ENCODE data around the gene MIF. TPM values are rescaled to one million over a fixed set of nuclear protein-coding genes. Genes with fewer than 3 reads are reported as not detected.
A peak's percentile ranks its signal among the peaks of the same experiment; 100 is the strongest.
"Not testable (repeated sequence)": the region's sequence is repeated elsewhere in the genome, so short reads cannot be mapped to it uniquely, and the experiment has no call there.

MIF gene
- total RNA-seq, 2 experiments from 2014 or later, result 716 to 730 TPM

DNA sequence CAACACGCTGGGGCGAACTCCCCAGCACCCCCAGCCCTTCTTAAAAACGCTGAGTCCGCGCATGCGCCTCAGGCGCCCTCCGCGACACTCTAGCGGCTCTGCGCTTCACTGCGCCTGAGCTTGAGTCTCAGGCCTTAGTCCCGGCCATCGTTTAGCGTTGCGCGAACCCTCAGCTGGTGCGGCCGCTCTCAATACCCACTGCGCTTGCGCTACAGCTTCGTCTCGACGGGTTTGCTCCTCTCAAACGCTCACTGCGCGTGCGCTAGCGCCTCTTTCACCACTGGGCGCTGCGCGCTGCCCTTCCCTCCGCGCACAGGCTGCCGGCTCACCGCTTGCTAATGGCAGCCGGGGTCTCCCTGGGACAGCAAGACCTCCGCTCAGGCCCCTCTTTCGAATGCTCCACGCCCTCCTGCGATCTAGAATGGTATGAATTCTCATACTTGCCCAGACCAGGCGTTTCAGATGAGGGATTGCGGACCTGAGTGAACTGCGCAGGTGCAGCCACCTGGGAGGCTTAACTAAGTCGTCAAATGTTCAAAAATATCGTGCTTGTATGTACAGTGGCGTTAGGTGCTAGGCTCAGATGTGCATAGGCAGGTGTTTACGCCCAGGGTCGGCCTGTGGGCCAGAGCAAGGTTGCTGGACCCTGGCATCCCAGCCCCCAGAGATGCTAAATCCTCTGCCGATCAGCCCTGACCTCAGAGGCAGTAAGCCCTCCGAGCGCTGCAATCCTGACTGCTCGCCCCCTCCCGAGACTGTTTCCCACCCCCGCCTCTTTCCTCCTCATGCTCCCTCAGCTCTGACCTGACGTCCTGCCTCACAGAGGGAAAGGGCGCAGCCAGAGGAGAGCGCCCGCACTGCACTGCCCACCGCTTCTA lies 36.3 kb upstream of the MIF start, which contains the start of gene SLC2A11:
SLC2A11 (plus strand) TSS at position 270 of the 878 bp plus-strand sequence; CDS start at position 395, 125 bp downstream.
- H3K36me3 Mint-ChIP-seq (ENCODE audit: low read depth), result no peaks in the 10 kb centered on the region
- peak; percentile 96 for DNase-seq
- CTCF ChIA-PET, result interaction anchor here (0.7 to 3.0 kb wide), 17 partner anchors 8 to 298 kb away, joined by 3 to 28 read pairs (median 5); partner anchors contain the start of gene MIF
- H3K4me3 Mint-ChIP-seq, result peak within 1 kb of the TSS; percentile 91
- POLR2A ChIA-PET, result interaction anchor here (1.0 kb wide), 2 partner anchors 37 to 56 kb away, joined by 5 to 8 read pairs; partner anchors contain the start of gene MIF
- no peaks in the 10 kb centered on the region for H3K9me3 Mint-ChIP-seq
- H3K27ac Mint-ChIP-seq, result peak within 1 kb of the TSS; percentile 93
- peaks cover 6% of the 10 kb centered on the region for H3K27me3 Mint-ChIP-seq
- peaks cover 26% of the 10 kb centered on the region for H3K4me1 Mint-ChIP-seq

DNA sequence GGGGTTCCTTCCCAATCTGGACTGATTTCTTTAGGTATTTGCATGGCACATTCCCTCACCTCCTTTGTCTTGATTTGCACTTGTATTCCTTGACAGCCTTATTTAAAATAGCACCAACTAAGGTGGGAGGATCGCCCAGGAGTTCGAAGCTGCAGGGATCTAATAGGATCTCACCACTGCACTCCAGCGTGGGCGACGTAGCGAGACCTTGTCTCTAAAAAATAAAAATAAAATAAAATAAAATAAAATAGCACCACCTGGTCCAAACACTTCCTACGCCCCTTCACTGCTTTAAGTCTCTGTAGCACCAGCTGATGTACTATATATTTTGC lies 35.7 kb upstream of the MIF start:
- DNase-seq, result no peak
- peak overlapping the region; percentile 91 for H3K4me3 Mint-ChIP-seq
- POLR2A ChIA-PET, result no interaction called here

DNA sequence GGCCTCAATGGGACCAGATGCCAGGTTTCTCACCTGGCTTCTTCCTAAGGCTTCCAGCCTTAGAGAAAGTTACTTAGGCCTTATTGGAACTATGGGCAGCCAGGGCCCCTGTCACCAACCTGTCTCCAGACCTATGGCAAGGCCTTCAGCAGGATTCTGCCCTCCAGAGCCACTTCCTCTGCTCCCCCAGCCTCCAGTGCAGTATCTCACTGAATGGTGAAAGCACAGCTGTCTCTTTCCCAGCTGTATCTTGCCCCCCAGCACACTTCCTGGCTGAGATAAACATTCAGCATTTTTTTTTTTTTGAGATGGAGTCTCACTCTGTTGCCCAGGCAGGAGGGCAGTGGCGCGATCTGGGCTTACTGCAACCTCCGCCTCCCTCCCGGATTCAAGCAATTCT lies 35.0 kb upstream of the MIF start:
- CTCF ChIA-PET, result interaction anchor here (0.6 to 3.0 kb wide), 7 partner anchors 9 to 298 kb away, joined by 3 to 28 read pairs (median 4); no protein-coding TSS in a partner anchor
- peaks cover 4% of the 10 kb centered on the region for H3K27me3 Mint-ChIP-seq
- H3K4me3 Mint-ChIP-seq, result no peak overlapping the region
- H3K36me3 Mint-ChIP-seq (ENCODE audit: low read depth), result no peaks in the 10 kb centered on the region
- no peaks in the 10 kb centered on the region for H3K9me3 Mint-ChIP-seq
- no peak overlapping the region for H3K27ac Mint-ChIP-seq
- DNase-seq, result no peak
- H3K4me1 Mint-ChIP-seq, result peaks cover 26% of the 10 kb centered on the region
- POLR2A ChIA-PET, result no interaction called here

More for the DNA sequence above, 35.7 kb upstream of the MIF start:
- Mint-ChIP-seq H3K36me3 (ENCODE audit: low read depth) (no peaks in the 10 kb centered on the region), H3K27ac (peak overlapping the region; percentile 93), H3K4me1 (peaks cover 26% of the 10 kb centered on the region), H3K9me3 (no peaks in the 10 kb centered on the region), H3K27me3 (peaks cover 4% of the 10 kb centered on the region)
- CTCF ChIA-PET, result interaction anchor here (1.1 to 3.0 kb wide), 8 partner anchors 10 to 299 kb away, joined by 3 to 28 read pairs (median 4); no protein-coding TSS in a partner anchor

DNA sequence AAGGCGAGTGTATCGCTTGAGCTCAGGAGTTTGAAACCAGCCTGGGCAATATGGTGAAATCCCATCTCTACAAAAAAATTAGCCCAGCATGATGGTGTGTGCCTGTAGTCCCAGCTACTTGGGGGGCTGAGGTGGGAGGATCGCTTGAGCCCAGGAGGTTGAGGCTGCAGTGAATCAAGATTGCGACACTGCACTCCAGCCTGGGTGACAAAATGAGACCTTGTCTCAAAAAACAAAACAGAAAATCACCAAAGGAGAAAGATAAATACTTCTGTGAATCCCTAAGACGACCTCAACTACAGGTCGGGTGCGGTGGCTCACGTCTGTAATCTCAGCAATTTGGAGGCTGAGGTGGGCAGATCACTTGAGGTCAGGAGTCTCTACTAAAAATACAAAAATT lies 34.0 kb upstream of the MIF start:
- POLR2A ChIA-PET; DNase-seq; H3K27ac Mint-ChIP-seq; H3K27me3 Mint-ChIP-seq; H3K9me3 Mint-ChIP-seq; H3K4me3 Mint-ChIP-seq; H3K36me3 Mint-ChIP-seq (ENCODE audit: low read depth): not testable (repeated sequence)
- H3K4me1 Mint-ChIP-seq, result peaks cover 26% of the 10 kb centered on the region
- CTCF ChIA-PET, result interaction anchor here (0.6 to 1.2 kb wide), 2 partner anchors 120 to 293 kb away, joined by 3 read pairs; no protein-coding TSS in a partner anchor

DNA sequence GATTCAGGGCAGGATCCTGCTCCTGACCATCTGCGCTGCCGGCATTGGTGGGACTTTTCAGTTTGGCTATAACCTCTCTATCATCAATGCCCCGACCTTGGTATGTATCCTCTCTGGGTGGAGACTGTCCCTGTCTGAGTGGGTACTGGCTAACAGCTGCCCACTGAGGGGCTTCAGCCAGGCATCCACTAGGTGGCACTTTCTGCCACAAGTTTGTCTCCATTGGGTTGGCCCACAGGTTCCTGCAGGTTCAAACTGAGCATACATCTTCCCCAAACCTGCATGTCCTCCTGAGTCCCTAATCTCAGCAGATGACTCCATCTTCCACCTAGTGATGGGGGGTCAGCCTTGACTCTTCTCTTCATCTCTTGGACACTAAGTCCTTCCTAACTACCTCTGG lies 32.1 kb upstream of the MIF start:
- POLR2A ChIA-PET, result no interaction called here
- Mint-ChIP-seq H3K27me3 (no peaks in the 10 kb centered on the region), H3K4me1 (peaks cover 20% of the 10 kb centered on the region), H3K27ac (no peak overlapping the region), H3K4me3 (no peak overlapping the region), H3K9me3 (no peaks in the 10 kb centered on the region), H3K36me3 (ENCODE audit: low read depth) (no peaks in the 10 kb centered on the region)
- DNase-seq, result peak; percentile 62
- CTCF ChIA-PET, result interaction anchor here (0.7 to 1.4 kb wide), 2 partner anchors 12 to 14 kb away, joined by 4 to 5 read pairs; no protein-coding TSS in a partner anchor

DNA sequence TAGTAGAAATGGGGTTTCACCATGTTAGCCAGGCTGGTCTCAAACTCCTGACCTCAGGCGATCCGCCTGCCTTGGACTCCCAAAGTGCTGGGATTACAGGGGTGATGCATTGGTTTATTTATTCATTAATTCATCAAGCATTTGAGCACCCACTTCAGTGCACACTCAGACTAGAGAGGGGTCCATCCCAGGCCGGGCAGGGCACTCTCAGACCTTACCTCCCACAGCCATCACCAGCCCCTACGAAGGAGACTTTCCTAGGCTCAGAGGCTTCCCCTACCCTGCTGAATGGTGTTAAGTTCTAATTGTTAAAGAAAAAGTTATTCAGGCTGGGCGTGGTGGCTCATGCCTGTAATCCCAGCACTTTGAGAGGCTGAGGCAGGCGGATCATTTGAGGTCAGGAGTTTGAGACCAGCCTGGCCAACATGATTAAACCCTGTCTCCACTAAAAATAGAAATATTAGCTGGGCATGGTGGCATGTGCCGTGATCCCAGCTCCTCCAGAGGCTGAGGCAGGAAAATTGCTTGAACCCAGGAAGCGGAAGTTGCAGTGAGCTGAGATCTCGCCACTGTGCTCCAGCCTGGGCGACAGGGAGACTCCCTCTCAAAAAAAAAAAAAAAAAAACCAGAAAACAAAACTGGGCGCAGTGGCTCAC lies 29.6 kb upstream of the MIF start:
- H3K9me3 Mint-ChIP-seq; POLR2A ChIA-PET; H3K4me3 Mint-ChIP-seq; H3K36me3 Mint-ChIP-seq (ENCODE audit: low read depth); H3K27me3 Mint-ChIP-seq; H3K27ac Mint-ChIP-seq; DNase-seq; H3K4me1 Mint-ChIP-seq: not testable (repeated sequence)
- CTCF ChIA-PET, result interaction anchor here (0.6 to 1.8 kb wide), 4 partner anchors 13 to 127 kb away, joined by 3 to 5 read pairs (median 4); partner anchors contain the start of gene MIF

DNA sequence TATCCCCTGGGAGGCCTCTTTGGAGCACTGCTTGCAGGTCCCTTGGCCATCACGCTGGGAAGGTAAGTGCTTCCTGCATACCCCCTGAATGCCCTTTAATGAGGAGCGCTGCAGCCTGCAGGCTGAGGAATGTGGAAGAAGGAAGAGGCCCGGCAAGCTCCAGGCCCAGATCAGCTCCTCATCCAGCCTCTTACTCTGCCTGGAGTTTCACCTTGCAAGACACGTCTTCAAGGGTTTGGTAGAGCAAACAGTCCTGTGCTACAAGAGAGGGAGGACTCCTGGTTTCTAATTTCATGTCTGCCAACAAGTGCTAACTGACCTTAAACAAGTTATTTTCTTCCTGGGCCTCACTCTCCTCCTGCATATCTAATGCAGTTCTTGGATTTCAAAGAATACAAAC lies 25.6 kb upstream of the MIF start:
- Mint-ChIP-seq H3K9me3 (no peaks in the 10 kb centered on the region), H3K27ac (no peak overlapping the region), H3K27me3 (no peaks in the 10 kb centered on the region), H3K36me3 (ENCODE audit: low read depth) (no peaks in the 10 kb centered on the region), H3K4me3 (no peak overlapping the region), H3K4me1 (no peaks in the 10 kb centered on the region)
- no peak for DNase-seq
- CTCF ChIA-PET, result interaction anchor here (0.7 to 2.0 kb wide), 5 partner anchors 10 to 291 kb away, joined by 3 to 5 read pairs (median 3); partner anchors contain the start of gene MIF
- POLR2A ChIA-PET, result no interaction called here

DNA sequence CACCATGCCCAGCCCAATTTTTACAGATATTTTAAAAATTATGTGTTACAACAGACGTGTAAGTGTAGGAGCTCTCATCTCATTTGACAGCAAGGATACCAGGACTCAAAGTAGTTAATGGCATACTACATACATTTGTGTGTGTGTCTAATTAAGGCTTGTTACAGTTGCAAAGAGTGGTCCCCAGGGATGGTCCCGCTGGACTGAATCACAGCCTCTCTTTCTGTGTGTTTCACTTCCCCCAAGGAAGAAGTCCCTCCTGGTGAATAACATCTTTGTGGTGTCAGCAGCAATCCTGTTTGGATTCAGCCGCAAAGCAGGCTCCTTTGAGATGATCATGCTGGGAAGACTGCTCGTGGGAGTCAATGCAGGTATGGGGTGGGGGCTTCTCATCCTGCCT lies 19.3 kb upstream of the MIF start:
- no peak for DNase-seq
- Mint-ChIP-seq H3K27me3 (no peaks in the 10 kb centered on the region), H3K9me3 (no peaks in the 10 kb centered on the region), H3K36me3 (ENCODE audit: low read depth) (no peaks in the 10 kb centered on the region), H3K4me1 (no peaks in the 10 kb centered on the region), H3K27ac (no peak overlapping the region), H3K4me3 (no peak overlapping the region)
- ChIA-PET CTCF (no interaction called here), POLR2A (no interaction called here)

DNA sequence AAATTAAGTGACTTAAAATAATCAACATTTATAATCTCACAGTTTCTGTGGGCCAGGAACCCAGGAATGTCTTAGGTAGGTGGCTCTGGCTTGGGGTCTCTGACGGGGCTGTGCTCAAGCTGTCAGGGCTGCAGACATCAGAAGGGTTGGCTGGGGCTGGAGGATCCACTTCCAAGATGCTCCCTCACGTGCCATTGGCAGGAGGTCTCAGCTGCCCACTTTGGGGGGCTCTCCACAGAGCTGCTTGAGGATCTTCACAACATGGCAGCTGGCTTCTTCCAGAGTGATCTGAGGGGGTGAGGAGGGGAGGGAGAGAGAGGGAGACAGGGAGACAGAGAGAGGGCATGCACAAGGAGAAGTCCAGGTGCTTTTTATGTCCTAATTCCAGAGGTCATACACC lies 18.4 kb upstream of the MIF start:
- ChIA-PET CTCF (interaction anchor here (1.6 kb wide), 1 partner anchor 14 kb away, joined by 5 read pairs; no protein-coding TSS in a partner anchor), POLR2A (no interaction called here)
- Mint-ChIP-seq H3K4me1 (no peaks in the 10 kb centered on the region), H3K27me3 (no peaks in the 10 kb centered on the region), H3K36me3 (ENCODE audit: low read depth) (no peaks in the 10 kb centered on the region), H3K4me3 (no peak overlapping the region), H3K9me3 (no peaks in the 10 kb centered on the region), H3K27ac (no peak overlapping the region)
- DNase-seq, result no peak

DNA sequence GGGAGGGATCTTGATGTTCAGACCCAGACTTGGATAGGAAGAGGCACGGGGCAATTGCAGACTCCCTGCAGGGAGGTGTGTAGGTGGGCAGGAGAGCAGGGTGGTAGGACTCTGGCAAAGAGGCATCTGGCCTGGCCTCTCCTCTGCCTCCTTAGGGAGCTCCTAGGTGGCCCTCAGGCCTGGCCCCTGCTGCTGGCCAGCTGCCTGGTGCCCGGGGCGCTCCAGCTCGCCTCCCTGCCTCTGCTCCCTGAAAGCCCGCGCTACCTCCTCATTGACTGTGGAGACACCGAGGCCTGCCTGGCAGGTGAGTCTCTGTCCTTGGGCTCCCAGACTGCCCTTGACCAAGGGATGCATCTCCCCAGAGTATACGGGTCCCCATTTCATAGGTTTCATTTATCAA lies 16.6 kb upstream of the MIF start:
- DNase-seq, result no peak
- Mint-ChIP-seq H3K36me3 (ENCODE audit: low read depth) (no peaks in the 10 kb centered on the region), H3K4me1 (no peaks in the 10 kb centered on the region), H3K27me3 (no peaks in the 10 kb centered on the region), H3K4me3 (no peak overlapping the region), H3K9me3 (no peaks in the 10 kb centered on the region), H3K27ac (no peak overlapping the region)
- ChIA-PET POLR2A (no interaction called here), CTCF (interaction anchor here (1.4 kb wide), 1 partner anchor 17 kb away, joined by 3 read pairs; the partner anchor contains the start of gene MIF)

DNA sequence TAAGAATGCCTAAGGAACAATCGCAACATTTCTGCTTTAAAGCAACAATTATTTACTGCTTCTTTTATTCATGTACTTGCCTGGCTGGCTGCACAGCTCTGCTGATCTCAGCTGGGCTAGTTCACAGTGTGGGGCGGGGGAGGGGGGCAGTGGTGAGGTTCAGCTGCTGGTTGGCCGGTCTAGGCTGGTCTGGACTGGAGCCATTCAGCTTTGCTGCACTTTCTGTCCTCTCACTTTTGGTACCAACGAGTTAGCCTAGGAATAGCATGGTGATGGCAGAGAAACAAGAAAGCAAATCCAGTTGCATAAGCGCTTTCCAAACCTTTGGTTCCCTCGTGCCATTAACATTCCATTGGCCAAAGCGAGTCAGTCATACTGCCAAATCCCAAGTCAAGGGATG lies 16.0 kb upstream of the MIF start:
- H3K27me3 Mint-ChIP-seq, result no peaks in the 10 kb centered on the region
- H3K4me3 Mint-ChIP-seq, result no peak overlapping the region
- no peak overlapping the region for H3K27ac Mint-ChIP-seq
- POLR2A ChIA-PET, result no interaction called here
- DNase-seq, result no peak
- H3K4me1 Mint-ChIP-seq, result no peaks in the 10 kb centered on the region
- CTCF ChIA-PET, result interaction anchor here (1.4 kb wide), 1 partner anchor 16 kb away, joined by 3 read pairs; the partner anchor contains the start of gene MIF
- H3K36me3 Mint-ChIP-seq (ENCODE audit: low read depth), result no peaks in the 10 kb centered on the region
- H3K9me3 Mint-ChIP-seq, result no peaks in the 10 kb centered on the region

DNA sequence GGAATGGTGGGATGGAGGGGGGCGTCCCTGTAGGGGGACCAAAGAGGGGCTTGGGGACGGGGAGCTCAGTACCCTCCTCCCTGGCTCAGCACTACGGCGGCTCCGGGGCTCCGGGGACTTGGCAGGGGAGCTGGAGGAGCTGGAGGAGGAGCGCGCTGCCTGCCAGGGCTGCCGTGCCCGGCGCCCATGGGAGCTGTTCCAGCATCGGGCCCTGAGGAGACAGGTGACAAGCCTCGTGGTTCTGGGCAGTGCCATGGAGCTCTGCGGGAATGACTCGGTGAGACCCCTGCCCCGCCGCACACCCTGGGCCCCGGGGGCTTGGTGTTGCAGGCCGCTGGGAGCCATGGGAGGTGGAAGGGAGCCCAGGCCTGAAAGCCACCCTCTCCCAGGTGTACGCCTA lies 11.8 kb upstream of the MIF start:
- Mint-ChIP-seq H3K4me3 (no peak overlapping the region), H3K4me1 (no peaks in the 10 kb centered on the region), H3K27me3 (no peaks in the 10 kb centered on the region), H3K36me3 (ENCODE audit: low read depth) (no peaks in the 10 kb centered on the region), H3K27ac (no peak overlapping the region), H3K9me3 (no peaks in the 10 kb centered on the region)
- CTCF ChIA-PET, result interaction anchor here (0.5 to 4.1 kb wide), 5 partner anchors 8 to 67 kb away, joined by 3 to 23 read pairs (median 4); partner anchors contain the start of gene MIF
- DNase-seq, result no peak
- POLR2A ChIA-PET, result no interaction called here

DNA sequence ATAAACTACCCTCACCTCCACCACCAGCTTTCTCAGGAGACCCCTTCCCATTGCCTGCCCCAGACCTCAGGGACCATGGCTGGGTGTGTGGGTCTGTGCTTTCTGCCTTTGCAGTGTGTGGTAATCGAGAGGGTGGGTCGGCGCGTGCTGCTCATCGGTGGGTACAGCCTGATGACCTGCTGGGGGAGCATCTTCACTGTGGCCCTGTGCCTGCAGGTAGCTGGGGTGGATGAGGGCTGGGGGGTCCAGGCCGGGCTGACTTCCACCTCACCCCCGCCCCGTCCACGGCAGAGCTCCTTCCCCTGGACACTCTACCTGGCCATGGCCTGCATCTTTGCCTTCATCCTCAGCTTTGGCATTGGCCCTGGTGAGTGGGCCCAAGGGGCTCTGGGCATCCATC lies 10.5 kb upstream of the MIF start:
- Mint-ChIP-seq H3K36me3 (ENCODE audit: low read depth) (no peaks in the 10 kb centered on the region), H3K4me3 (no peak overlapping the region), H3K27ac (no peak overlapping the region), H3K27me3 (no peaks in the 10 kb centered on the region), H3K4me1 (no peaks in the 10 kb centered on the region), H3K9me3 (no peaks in the 10 kb centered on the region)
- POLR2A ChIA-PET, result no interaction called here
- CTCF ChIA-PET, result interaction anchor here (1.4 to 4.1 kb wide), 3 partner anchors 10 to 34 kb away, joined by 4 to 23 read pairs (median 4); partner anchors contain the start of gene MIF
- no peak for DNase-seq

Measured in activated CD4-positive, alpha-beta T cell treated with anti-CD3 and anti-CD28 coated beads, Interleukin-2, amount 10 ng/mL, durations not matched to agents 7 days and 5 days (primary cell).